Neural progenitor cell (in vitro differentiated cells): Measurements from ENCODE around the gene TRAPPC2.

Source experiments
- CTCF ChIP-seq: fragments of 200-600 bp; sonication (generic); IDR thresholded peaks from 2 replicates; pipeline ENCODE4 v1.5.1; 2017; ENCODE audit warnings: antibody characterized with exemption, mild to moderate bottlenecking
- EZH2 ChIP-seq: fragments of 200-600 bp; sonication (generic); IDR thresholded peaks from 2 replicates; pipeline ENCODE4 v1.6.1; 2017; ENCODE audit warnings: antibody characterized with exemption, mild to moderate bottlenecking, moderate library complexity

GRCh38 chrX:13681595-13681994 is 52.8 kb downstream of the TRAPPC2 start:
- TF ChIP-seq CTCF, result no peak
- TF ChIP-seq EZH2, result no peak
